Kidney (tissue), 14 donors: ENCODE data around the gene SP4. TPM values are rescaled to one million over a fixed set of nuclear protein-coding genes. Genes with fewer than 3 reads are reported as not detected.

Experiments
- DNase-seq, 5 donors: peaks; one replicate each; pipeline ENCODE4 v3.0.0-alpha.2; 2013 to 2020
- FAIRE-seq: peaks from 2 replicates; lab custom pipeline; 2012; peaks lifted over from hg19 to GRCh38; lab: Jason Lieb, UNC
- H3K27ac ChIP-seq, 2 donors: one replicate each; pipeline ENCODE4 v1.7.0; 2013; ENCODE audit warnings: low read depth in 2 of 2, low read length in 2 of 2, inconsistent platforms in 1 of 2
- H3K27me3 ChIP-seq: one replicate; pipeline ENCODE4 v1.7.1; 2013; ENCODE audit warnings: low read length, inconsistent platforms; ENCODE audit not compliant: control insufficient read depth, insufficient read depth
- H3K36me3 ChIP-seq, 3 donors: one replicate each; pipeline versions ENCODE4 v1.7.0 to v1.7.1; 2013; ENCODE audit warnings: low read length in 3 of 3, control low read depth in 1 of 3, inconsistent platforms in 1 of 3; ENCODE audit not compliant: insufficient read depth in 3 of 3, control insufficient read depth in 2 of 3
- H3K4me1 ChIP-seq, 3 donors: one replicate each; pipeline versions ENCODE4 v1.7.0 to v1.7.1; 2013; ENCODE audit warnings: low read length in 3 of 3, inconsistent platforms in 1 of 3, low read depth in 1 of 3; ENCODE audit not compliant: control insufficient read depth in 2 of 3, insufficient read depth in 2 of 3
- H3K4me3 ChIP-seq, 3 donors: one replicate each; pipeline versions ENCODE4 v1.7.0 to v1.8.1; 2013; ENCODE audit warnings: low read length in 3 of 3, control low read depth in 1 of 3, inconsistent platforms in 1 of 3
- H3K9ac ChIP-seq, 3 donors: one replicate each; pipeline versions ENCODE4 v1.7.0 to v1.7.1; 2013; ENCODE audit warnings: low read length in 3 of 3, control low read depth in 1 of 3, inconsistent platforms in 1 of 3
- H3K9me3 ChIP-seq, 3 donors: one replicate each; pipeline versions ENCODE4 v1.7.0 to v1.7.1; 2013; ENCODE audit warnings: low read length in 3 of 3, control low read depth in 1 of 3, inconsistent platforms in 1 of 3; ENCODE audit not compliant: control insufficient read depth in 2 of 3, insufficient read depth in 1 of 3
- intact Hi-C: fragments of 100-400 bp; cut with DNase I; formaldehyde crosslinking; loops from one replicate; pipeline ENCODE4 v1.11.1; 2022
- polyA plus RNA-seq: library from polyadenylated mRNA; stranded (reverse); fragments of 350-450 nt; fragmentation: Illumina TruSeq; extraction: RNeasy Lipid Tissue Mini Kit (QIAGEN cat#74804); gene quantifications from one replicate; pipeline ENCODE4 v1.2.3, GENCODE V29; 2014; ENCODE audit warnings: low read depth, low replicate concordance; ENCODE audit not compliant: insufficient read depth
- total RNA-seq: library from RNA; stranded (reverse); fragmentation: NEBNext Ultra II Directional; extraction: Animal tissue kit (Norgen Biotek cat#: 25700); gene quantifications from one replicate; pipeline ENCODE4 v1.2.1, GENCODE V29; 2021
- TF ChIP-seq, protein P1 (sequence below): IDR thresholded peaks from 3 replicates; pipeline ENCODE4 v1.5.1; 2012; ENCODE audit warnings: mild to moderate bottlenecking, moderate library complexity, borderline replicate concordance; ENCODE audit not compliant: insufficient read depth; ENCODE audit errors: extremely low read depth
- donor health status: control.
- donor health status: control.
- donor health status: control.
- donor health status: control.
- donor health status: control.
- donor health status: DM: yes; HTN: yes; CAD: no.
- donor health status: Normal renal cell carcinoma (clear cell type).

SP4 gene
- total and polyA plus RNA-seq, 2 donors from 2014 or later, result 1.2 to 11.2 TPM

DNA sequence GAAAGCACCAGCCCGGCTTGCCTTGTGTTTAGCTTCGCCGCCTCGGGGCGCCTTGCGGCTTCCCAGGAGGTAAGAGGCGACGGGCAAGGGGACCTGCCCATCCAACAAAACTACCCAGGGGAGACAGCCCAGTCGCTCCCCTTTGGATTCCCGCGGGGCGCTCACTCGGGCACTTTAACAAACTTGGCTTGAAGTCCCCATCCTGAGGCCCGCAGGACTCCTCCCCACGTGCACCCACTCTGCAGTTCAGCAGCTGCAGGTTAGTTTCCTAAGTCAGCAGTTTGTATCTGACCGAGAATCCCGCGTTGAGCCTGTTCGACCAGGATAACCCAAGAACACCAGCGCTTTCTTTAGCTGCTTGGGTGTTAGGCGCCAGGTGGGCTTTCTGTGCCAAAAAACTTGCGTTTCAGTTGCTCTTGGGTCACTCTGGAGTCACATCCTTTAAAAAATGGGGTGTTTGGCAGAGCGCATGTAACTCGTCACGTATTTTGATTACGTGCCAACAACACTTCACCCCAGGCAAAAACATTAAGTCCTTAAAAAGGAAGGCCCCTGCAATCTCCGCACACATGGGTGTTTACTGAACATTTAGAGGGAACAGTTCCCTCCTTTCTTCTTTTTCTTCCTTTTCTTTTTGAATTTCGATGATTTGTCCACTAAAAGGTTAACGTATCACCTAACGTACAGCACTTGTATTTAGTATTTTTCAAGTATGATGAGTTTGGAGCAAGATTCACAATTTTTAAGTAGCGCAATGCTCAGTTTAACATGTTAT lies 115.8 kb downstream of the SP4 start:
- H3K4me1 ChIP-seq, result peaks cover 0 to 4% (median 0%) of the 10 kb centered on the region in 3 donors
- peak overlapping the region in 1 of 3 donors; percentile 26 for H3K4me3 ChIP-seq
- H3K27me3 ChIP-seq, result peaks cover 22% of the 10 kb centered on the region
- no peak overlapping the region for H3K9ac ChIP-seq
- DNase-seq (peak in 3 of 5 donors; percentile 18 to 68 (median 52)), FAIRE-seq (no peak)
- intact Hi-C loops, result no loop called here
- H3K36me3 ChIP-seq, result no peaks in the 10 kb centered on the region
- TF ChIP-seq, protein P1, sequence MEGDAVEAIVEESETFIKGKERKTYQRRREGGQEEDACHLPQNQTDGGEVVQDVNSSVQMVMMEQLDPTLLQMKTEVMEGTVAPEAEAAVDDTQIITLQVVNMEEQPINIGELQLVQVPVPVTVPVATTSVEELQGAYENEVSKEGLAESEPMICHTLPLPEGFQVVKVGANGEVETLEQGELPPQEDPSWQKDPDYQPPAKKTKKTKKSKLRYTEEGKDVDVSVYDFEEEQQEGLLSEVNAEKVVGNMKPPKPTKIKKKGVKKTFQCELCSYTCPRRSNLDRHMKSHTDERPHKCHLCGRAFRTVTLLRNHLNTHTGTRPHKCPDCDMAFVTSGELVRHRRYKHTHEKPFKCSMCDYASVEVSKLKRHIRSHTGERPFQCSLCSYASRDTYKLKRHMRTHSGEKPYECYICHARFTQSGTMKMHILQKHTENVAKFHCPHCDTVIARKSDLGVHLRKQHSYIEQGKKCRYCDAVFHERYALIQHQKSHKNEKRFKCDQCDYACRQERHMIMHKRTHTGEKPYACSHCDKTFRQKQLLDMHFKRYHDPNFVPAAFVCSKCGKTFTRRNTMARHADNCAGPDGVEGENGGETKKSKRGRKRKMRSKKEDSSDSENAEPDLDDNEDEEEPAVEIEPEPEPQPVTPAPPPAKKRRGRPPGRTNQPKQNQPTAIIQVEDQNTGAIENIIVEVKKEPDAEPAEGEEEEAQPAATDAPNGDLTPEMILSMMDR, result no peak
- H3K27ac ChIP-seq, result no peak overlapping the region
- H3K9me3 ChIP-seq, result no peaks in the 10 kb centered on the region

DNA sequence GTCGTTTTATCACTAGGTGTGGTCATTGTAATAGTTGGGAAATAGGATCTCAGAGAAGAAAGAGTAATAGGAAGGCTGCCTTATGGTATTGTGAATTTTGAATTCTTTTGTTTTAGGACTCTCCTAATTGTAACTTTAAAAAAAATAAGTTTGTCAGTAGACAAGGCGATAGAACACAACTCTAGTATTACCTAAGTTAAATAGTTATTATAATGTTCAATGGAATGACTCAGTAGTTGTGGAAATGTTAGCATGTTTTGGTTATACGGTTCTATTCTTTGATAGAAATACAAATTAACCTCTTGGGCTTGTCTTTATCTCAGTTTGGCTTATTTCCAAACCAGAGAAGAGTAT lies 116.4 kb downstream of the SP4 start:
- peaks cover 0 to 4% (median 0%) of the 10 kb centered on the region in 3 donors for H3K4me1 ChIP-seq
- H3K27ac ChIP-seq, result no peak overlapping the region
- intact Hi-C loops, result no loop called here
- TF ChIP-seq, protein P1, result no peak
- no peak for FAIRE-seq
- no peaks in the 10 kb centered on the region for H3K9me3 ChIP-seq
- H3K27me3 ChIP-seq, result peaks cover 22% of the 10 kb centered on the region
- no peaks in the 10 kb centered on the region for H3K36me3 ChIP-seq
- no peak for DNase-seq
- no peak overlapping the region for H3K9ac ChIP-seq
- H3K4me3 ChIP-seq, result no peak overlapping the region

DNA sequence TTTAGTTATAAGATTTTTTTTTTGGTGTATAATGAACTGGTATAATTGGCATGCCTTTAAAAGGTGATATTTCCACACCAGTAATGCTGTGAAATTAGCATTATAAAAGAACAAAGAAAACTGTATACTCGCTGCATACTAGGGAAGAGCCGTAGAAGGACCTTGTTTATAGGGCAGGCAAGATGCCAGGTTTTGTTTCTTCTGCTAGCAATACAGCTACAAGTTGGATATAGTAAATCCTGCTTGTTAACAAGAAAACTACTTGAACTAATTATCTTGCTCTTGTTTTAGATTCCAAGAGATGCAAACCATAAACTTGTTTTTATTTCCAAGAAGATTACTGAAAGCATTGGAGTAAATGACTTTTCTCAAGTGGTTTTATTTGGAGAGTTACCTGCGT lies 116.8 kb downstream of the SP4 start:
- no peak overlapping the region for H3K9ac ChIP-seq
- intact Hi-C loops, result no loop called here
- H3K4me1 ChIP-seq, result peaks cover 0 to 4% (median 0%) of the 10 kb centered on the region in 3 donors
- TF ChIP-seq, protein P1, result no peak
- no peak overlapping the region for H3K4me3 ChIP-seq
- no peak overlapping the region for H3K27ac ChIP-seq
- FAIRE-seq (no peak), DNase-seq (peak in 1 of 5 donors; percentile 34)
- H3K9me3 ChIP-seq, result no peaks in the 10 kb centered on the region
- no peaks in the 10 kb centered on the region for H3K36me3 ChIP-seq
- H3K27me3 ChIP-seq, result peaks cover 22% of the 10 kb centered on the region
